ENCODE data around the gene ITPKA. TPM values are rescaled to one million over a fixed set of nuclear protein-coding genes. Genes with fewer than 3 reads are reported as not detected.

The ITPKA gene
- total RNA-seq, 4 donors from 2014 or later = 28.9 to 95.6 (median 93.9) TPM

DNA sequence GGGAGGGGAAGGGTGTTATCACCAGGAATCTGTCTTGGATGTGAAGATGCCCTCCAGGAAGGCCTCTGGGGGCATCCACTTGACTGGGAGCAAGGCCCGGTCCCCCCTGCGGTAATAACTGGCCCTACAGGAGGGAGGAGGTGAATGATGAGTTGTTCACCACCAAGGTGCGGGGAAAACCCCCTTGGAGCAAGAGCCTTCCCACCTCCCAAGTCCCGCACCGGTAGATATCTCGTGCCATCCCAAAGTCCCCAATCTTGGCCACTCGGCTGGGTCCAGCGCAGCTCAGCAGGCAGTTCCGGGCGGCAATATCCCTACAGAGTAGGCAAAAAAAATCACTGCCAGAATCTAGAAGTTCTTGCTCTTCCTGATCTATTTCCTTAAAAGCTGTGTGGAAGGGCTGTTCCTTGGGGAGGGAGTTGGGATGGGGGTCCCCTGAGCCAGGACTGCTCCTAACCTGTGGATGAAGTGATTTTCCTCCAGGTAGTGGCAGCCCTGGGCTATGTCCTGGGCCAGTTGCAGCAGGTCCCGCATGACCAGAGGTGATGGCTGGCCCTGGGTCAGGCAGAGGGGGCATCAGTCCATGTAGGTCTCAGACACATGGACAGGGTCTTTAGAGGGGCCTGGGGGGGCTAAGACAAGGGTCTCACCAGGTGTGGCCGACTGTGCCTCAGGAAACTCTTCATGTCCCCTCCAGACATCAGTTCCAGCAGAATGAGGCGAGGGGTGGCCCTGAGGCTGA, 11.2 kb downstream of the ITPKA start:
- TF ChIP-seq CTCF (IDR thresholded peaks at IDR 0.05) = no peak
- no peak for TF ChIP-seq POLR2A (IDR thresholded peaks at IDR 0.05)
- DNase-seq = no peak
- Histone ChIP-seq H3K27me3 (peaks cover 0 to 6% of the 10 kb centered on the region in 2 donors), H3K4me1 (peaks cover 6 to 31% (median 15%) of the 10 kb centered on the region in 4 donors), H3K4me3 (no peak overlapping the region), H3K36me3 (peaks cover 0 to 26% (median 0%) of the 10 kb centered on the region in 3 donors), H3K9me3 (no peaks in the 10 kb centered on the region), H3K27ac (no peak overlapping the region)

GRCh38 chr15:41505776-41506175, 12.1 kb downstream of the ITPKA start:
- Histone ChIP-seq H3K9me3 (no peaks in the 10 kb centered on the region), H3K4me1 (peaks cover 6 to 31% (median 15%) of the 10 kb centered on the region in 4 donors), H3K27me3 (peaks cover 0 to 6% of the 10 kb centered on the region in 2 donors), H3K36me3 (peaks cover 0 to 26% (median 0%) of the 10 kb centered on the region in 3 donors), H3K4me3 (no peak overlapping the region), H3K27ac (no peak overlapping the region)
- no peak for DNase-seq
- no peak for TF ChIP-seq CTCF (IDR thresholded peaks at IDR 0.05)

- no peak overlapping the region for H3K4me3 ChIP-seq
- H3K9me3 ChIP-seq = no peaks in the 10 kb centered on the region
- peak in 4 of 6 experiments; percentile 5 to 38 (median 23) for TF ChIP-seq CTCF (IDR thresholded peaks at IDR 0.05)
- TF ChIP-seq POLR2A (IDR thresholded peaks at IDR 0.05) = no peak
- H3K27me3 ChIP-seq = peaks cover 0 to 6% of the 10 kb centered on the region in 2 donors
- H3K27ac ChIP-seq = peak overlapping the region in 2 of 4 donors; percentile 61 to 87
- peaks cover 0 to 22% (median 0%) of the 10 kb centered on the region in 3 donors for H3K36me3 ChIP-seq
- DNase-seq = no peak
- peaks cover 6 to 32% (median 15%) of the 10 kb centered on the region in 4 donors for H3K4me1 ChIP-seq
Measured at GRCh38 chr15:41506796-41507341, 13.2 kb downstream of the ITPKA start.

DNA sequence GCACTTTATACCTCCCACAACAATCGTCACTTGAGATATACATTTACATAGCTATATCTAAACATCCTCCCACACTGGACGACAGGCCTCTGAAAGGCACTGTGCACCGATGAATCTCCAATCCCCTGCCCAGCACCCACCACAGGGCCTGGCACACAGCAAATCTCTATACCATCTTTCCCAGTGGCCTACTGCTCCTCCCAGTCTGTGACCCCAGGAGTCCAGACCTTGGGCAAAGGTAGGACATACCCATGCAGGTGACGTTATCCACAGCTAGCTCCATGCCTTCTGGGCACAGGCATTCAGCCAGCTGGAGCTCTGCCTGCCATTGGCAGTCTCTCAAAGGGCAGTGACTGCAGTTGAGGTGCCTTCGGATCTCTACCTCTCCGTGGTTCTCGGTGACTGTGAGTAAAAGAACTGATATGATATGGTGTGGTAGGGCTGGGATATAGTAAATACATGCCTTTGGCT, 14.2 kb downstream of the ITPKA start:
- TF ChIP-seq CTCF (IDR thresholded peaks at IDR 0.05) = no peak
- TF ChIP-seq POLR2A (IDR thresholded peaks at IDR 0.05) = peak; percentile 60 to 87
- peak in 2 of 3 donors; percentile 86 to 89 for DNase-seq
- Histone ChIP-seq H3K4me1 (peaks cover 6 to 32% (median 17%) of the 10 kb centered on the region in 4 donors), H3K36me3 (peaks cover 0 to 13% (median 0%) of the 10 kb centered on the region in 3 donors), H3K27ac (peak overlapping the region in 2 of 4 donors; percentile 61 to 87), H3K9me3 (no peaks in the 10 kb centered on the region), H3K4me3 (no peak overlapping the region), H3K27me3 (peaks cover 0 to 13% of the 10 kb centered on the region in 2 donors)

DNA sequence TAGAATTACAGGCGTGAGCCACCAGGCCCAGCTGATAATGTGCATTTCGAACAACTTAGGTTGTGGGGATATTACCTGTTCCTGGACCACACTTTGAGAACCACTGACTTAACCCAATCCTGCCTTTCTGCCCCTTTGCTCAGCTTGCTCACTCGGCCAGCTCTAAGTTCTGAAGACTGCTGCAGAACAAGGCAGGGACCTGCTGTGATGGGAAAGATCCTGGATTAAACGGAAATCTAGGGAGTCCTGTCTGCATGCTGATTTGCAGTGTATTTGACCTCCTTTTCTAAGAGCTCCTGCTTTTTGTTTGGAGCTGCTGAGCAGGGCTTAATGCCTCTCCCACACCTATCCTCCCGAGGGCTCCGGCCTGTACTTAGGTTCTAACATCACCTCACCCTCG, 17.1 kb downstream of the ITPKA start:
- no peak for DNase-seq
- H3K9me3 ChIP-seq = no peaks in the 10 kb centered on the region
- H3K27me3 ChIP-seq = peaks cover 0 to 13% of the 10 kb centered on the region in 2 donors
- H3K36me3 ChIP-seq = no peaks in the 10 kb centered on the region
- peak overlapping the region in 2 of 4 donors; percentile 60 to 62 for H3K4me3 ChIP-seq
- peaks cover 6 to 42% (median 21%) of the 10 kb centered on the region in 4 donors for H3K4me1 ChIP-seq
- no peak for TF ChIP-seq CTCF (IDR thresholded peaks at IDR 0.05)
- no peak for TF ChIP-seq POLR2A (IDR thresholded peaks at IDR 0.05)
- H3K27ac ChIP-seq = peak overlapping the region in 2 of 4 donors; percentile 63 to 64

Measured in Peyer's patch (tissue), 4 donors.